IMR-90 (cell line): ENCODE results near the gene DNAH6. TPM values are rescaled to one million over a fixed set of nuclear protein-coding genes. Genes with fewer than 3 reads are reported as not detected.

Source experiments
- ATAC-seq: fragments of 200-7000 bp; cut with Tn5 transposase; 2 replicates; pipeline ENCODE4 v1.9.1; 2020; ENCODE audit warnings: low read depth, mild to moderate bottlenecking, moderate library complexity
- BruUV-seq: library from RNA; stranded (reverse); fragments of 400-500 nt; replicated peaks from 2 replicates; lab custom pipeline; 2021; lab: Mats Ljungman, UMichigan
- CTCF ChIA-PET: fragments of 300-600 bp; formaldehyde crosslinking; extraction: SDS; loops from one replicate; lab custom pipeline; 2021; ENCODE audit warnings: antibody characterized with exemption; lab: Yijun Ruan, JAX
- POLR2A ChIA-PET: fragments of 300-600 bp; sonication (Branson Sonifier 250); formaldehyde crosslinking; loops from one replicate; lab custom pipeline; 2022; ENCODE audit warnings: antibody characterized with exemption; ENCODE audit not compliant: unreplicated experiment; lab: Charles Lee
- DNase-seq: peaks from one replicate; pipeline ENCODE4 v3.0.0; 2013
- H2AFZ ChIP-seq: replicated peaks from 2 replicates; pipeline ENCODE3; 2013; ENCODE audit warnings: low read length, mild to moderate bottlenecking; ENCODE audit not compliant: poor library complexity
- H2AK5ac ChIP-seq: 2 replicates; pipeline ENCODE4 v1.6.1; 2013; ENCODE audit warnings: low read depth, low read length, inconsistent platforms
- H2AK9ac ChIP-seq: replicated peaks from 2 replicates; pipeline ENCODE3; 2013; ENCODE audit warnings: mild to moderate bottlenecking, low read depth, low read length, moderate library complexity; ENCODE audit not compliant: poor library complexity
- H2BK120ac ChIP-seq: 2 replicates; pipeline ENCODE4 v1.6.1; 2013; ENCODE audit warnings: low read depth, low read length, inconsistent platforms
- H2BK15ac ChIP-seq: 3 replicates; pipeline ENCODE4 v1.6.1; 2013; ENCODE audit warnings: low read depth, low read length, inconsistent platforms
- H2BK20ac ChIP-seq: 2 replicates; pipeline ENCODE4 v1.6.1; 2013; ENCODE audit warnings: low read depth, mild to moderate bottlenecking, inconsistent platforms, low read length, moderate library complexity
- H2BK5ac ChIP-seq: 2 replicates; pipeline ENCODE4 v1.6.1; 2013; ENCODE audit warnings: mild to moderate bottlenecking, low read depth, low read length, inconsistent platforms; ENCODE audit not compliant: poor library complexity, severe bottlenecking
- H3K14ac ChIP-seq: replicated peaks from 2 replicates; pipeline ENCODE4 v1.6.1; 2013; ENCODE audit warnings: low read depth, low read length, inconsistent platforms
- H3K18ac ChIP-seq: 2 replicates; pipeline ENCODE4 v1.6.1; 2013; ENCODE audit warnings: low read depth, low read length, control low read depth
- H3K23ac ChIP-seq: 2 replicates; pipeline ENCODE4 v1.6.1; 2013; ENCODE audit warnings: low read depth, low read length, inconsistent platforms
- H3K27ac ChIP-seq: 2 replicates; pipeline ENCODE4 v1.5.1; 2013; ENCODE audit warnings: mild to moderate bottlenecking, control low read depth, low read length; ENCODE audit not compliant: insufficient read depth
- H3K27me3 ChIP-seq: 2 replicates; pipeline ENCODE4 v1.6.1; 2013; ENCODE audit warnings: low read length; ENCODE audit not compliant: control insufficient read depth, insufficient read depth
- H3K36me3 ChIP-seq: 2 replicates; pipeline ENCODE4 v1.6.1; 2013; ENCODE audit warnings: low read length, mixed read lengths; ENCODE audit not compliant: control insufficient read depth, insufficient read depth
- H3K4ac ChIP-seq: 2 replicates; pipeline ENCODE4 v1.6.1; 2013; ENCODE audit warnings: low read depth, low read length, inconsistent platforms
- H3K4me1 ChIP-seq: 2 replicates; pipeline ENCODE4 v1.6.1; 2013; ENCODE audit warnings: low read length, mixed read lengths; ENCODE audit not compliant: control insufficient read depth, insufficient read depth
- H3K4me2 ChIP-seq: 2 replicates; pipeline ENCODE4 v1.6.1; 2013; ENCODE audit warnings: low read depth, mild to moderate bottlenecking, control low read depth, low read length, moderate library complexity
- H3K4me3 ChIP-seq: 2 replicates; pipeline ENCODE4 v1.5.1; 2013; ENCODE audit warnings: low read depth, mild to moderate bottlenecking, control low read depth, low read length, moderate library complexity; ENCODE audit not compliant: insufficient read depth
- H3K56ac ChIP-seq: 2 replicates; pipeline ENCODE4 v1.6.1; 2013; ENCODE audit warnings: low read length, inconsistent platforms; ENCODE audit not compliant: insufficient read depth; ENCODE audit errors: extremely low read depth
- H3K79me1 ChIP-seq, 2 experiments: 2 replicates each; pipeline ENCODE4 v1.6.1; 2013; ENCODE audit warnings: low read length in 2 of 2, inconsistent platforms in 1 of 2, low read depth in 1 of 2
- H3K9ac ChIP-seq: 2 replicates; pipeline ENCODE4 v1.6.1; 2013; ENCODE audit warnings: low read depth, low read length, control low read depth
- H3K9me1 ChIP-seq: 2 replicates; pipeline ENCODE4 v1.6.1; 2013; ENCODE audit warnings: low read length, inconsistent platforms; ENCODE audit not compliant: insufficient read depth
- H3K9me3 ChIP-seq: 2 replicates; pipeline ENCODE4 v1.6.1; 2013; ENCODE audit warnings: low read length; ENCODE audit not compliant: control insufficient read depth, insufficient read depth
- H4K20me1 ChIP-seq: 2 replicates; pipeline ENCODE4 v1.6.1; 2013; ENCODE audit warnings: low read length, inconsistent platforms; ENCODE audit not compliant: insufficient read depth
- H4K5ac ChIP-seq: 2 replicates; pipeline ENCODE4 v1.6.1; 2013; ENCODE audit warnings: mild to moderate bottlenecking, low read depth, low read length, control low read depth
- H4K8ac ChIP-seq, 2 experiments: 2 replicates each; pipeline ENCODE4 v1.6.1; 2013; ENCODE audit warnings: low read depth in 2 of 2, low read length in 2 of 2, control low read depth in 1 of 2, inconsistent platforms in 1 of 2
- H4K91ac ChIP-seq: 2 replicates; pipeline ENCODE4 v1.6.1; 2013; ENCODE audit warnings: low read depth, low read length, inconsistent platforms; ENCODE audit not compliant: insufficient read depth
- BHLHE40 ChIP-seq: fragments of 150-350 bp; IDR thresholded peaks from 2 replicates; pipeline ENCODE4 v1.6.1; 2016; ENCODE audit warnings: mild to moderate bottlenecking, low read depth, low read length
- CEBPB ChIP-seq: IDR thresholded peaks from 2 replicates; pipeline ENCODE4 v1.6.1; 2012; ENCODE audit warnings: low read depth, low read length, improper control_type of control experiment
- CHD1 ChIP-seq: IDR thresholded peaks from 2 replicates; pipeline ENCODE4 v1.6.1; 2012; ENCODE audit warnings: low read depth, low read length, improper control_type of control experiment
- ELK1 ChIP-seq: fragments of 150-350 bp; IDR thresholded peaks from 2 replicates; pipeline ENCODE4 v1.6.1; 2016; ENCODE audit warnings: low read depth, mild to moderate bottlenecking, low read length, moderate library complexity, borderline replicate concordance
- MAFK ChIP-seq: IDR thresholded peaks from 2 replicates; pipeline ENCODE4 v1.6.1; 2012; ENCODE audit warnings: low read depth, low read length, improper control_type of control experiment
- MAZ ChIP-seq: IDR thresholded peaks from 2 replicates; pipeline ENCODE4 v1.6.1; 2012; ENCODE audit warnings: low read depth, mild to moderate bottlenecking, low read length, improper control_type of control experiment, moderate library complexity, borderline replicate concordance
- MXI1 ChIP-seq: IDR thresholded peaks from 2 replicates; pipeline ENCODE4 v1.6.1; 2012; ENCODE audit warnings: low read depth, mild to moderate bottlenecking, low read length, moderate library complexity, borderline replicate concordance
- NFE2L2 ChIP-seq: fragments of 150-350 bp; IDR thresholded peaks from 2 replicates; pipeline ENCODE4 v1.6.1; 2016; ENCODE audit warnings: low read depth, mild to moderate bottlenecking, low read length
- POLR2A ChIP-seq: IDR thresholded peaks from 2 replicates; pipeline ENCODE4 v1.6.1; 2012; ENCODE audit warnings: mild to moderate bottlenecking, low read depth, low read length
- RAD21 ChIP-seq: IDR thresholded peaks from 2 replicates; pipeline ENCODE4 v1.6.1; 2012; ENCODE audit warnings: low read length, improper control_type of control experiment
- RCOR1 ChIP-seq: IDR thresholded peaks from 2 replicates; pipeline ENCODE4 v1.6.1; 2012; ENCODE audit warnings: mild to moderate bottlenecking, low read length, improper control_type of control experiment; ENCODE audit not compliant: insufficient replicate concordance
- RFX5 ChIP-seq: IDR thresholded peaks from 2 replicates; pipeline ENCODE4 v1.8.0; 2012; ENCODE audit warnings: low read depth, mild to moderate bottlenecking, low read length, moderate library complexity
- SMC3 ChIP-seq: fragments of 150-350 bp; IDR thresholded peaks from 2 replicates; pipeline ENCODE4 v1.6.1; 2016; ENCODE audit warnings: low read depth, mild to moderate bottlenecking, antibody characterized with exemption, low read length, moderate library complexity
- WGBS, 2 experiments: methylation state at CpG; one replicate each; pipeline versions ENCODE4 v1.1.5 to v1.1.7; 2013; ENCODE audit warnings: missing lambda C conversion rate in 2 of 2; ENCODE audit not compliant: insufficient read length in 1 of 2; ENCODE audit errors: extremely low coverage in 2 of 2; 5-methylcytosine and 5-hydroxymethylcytosine counted together
- dilution Hi-C: fragments of 300-500 bp; cut with HindIII; formaldehyde crosslinking; loops from one replicate; pipeline ENCODE4 v1.14.3; 2018; ENCODE audit warnings: low sequenced_read_pairs; ENCODE audit not compliant: unreplicated experiment
- in situ Hi-C: fragments of 300-500 bp; cut with MboI; formaldehyde crosslinking; loops from 3 replicates; pipeline ENCODE4 v1.14.3; 2019; ENCODE audit warnings: low sequenced_read_pairs, inconsistent platforms, mixed read lengths
- intact Hi-C: fragments of 100-400 bp; cut with micrococcal nuclease; formaldehyde crosslinking; loops from 2 replicates; pipeline ENCODE4 v1.10.0; 2022
- polyA plus RNA-seq, 3 experiments: library from polyadenylated mRNA; depleted of rRNA; stranded (reverse); fragments of >200 nt; gene quantifications; 2 replicates each; pipeline ENCODE4 v1.2.3, GENCODE V29; 2012; ENCODE audit warnings: low replicate concordance in 1 of 3
- total RNA-seq: library from RNA; depleted of rRNA; stranded (reverse); fragments of >200 nt; gene quantifications from 2 replicates; pipeline ENCODE4 v1.2.3, GENCODE V29; 2012
- TF ChIP-seq, protein P1 (sequence below): fragments of 150-350 bp; IDR thresholded peaks from 2 replicates; pipeline ENCODE4 v1.6.1; 2017; ENCODE audit warnings: mild to moderate bottlenecking, antibody characterized with exemption, low read length, low read depth
- TF ChIP-seq, protein P2 (sequence below): conservative IDR thresholded peaks from 2 replicates; pipeline ENCODE4 v1.5.1; 2012; ENCODE audit warnings: mild to moderate bottlenecking, low read depth, low read length, improper control_type of control experiment

DNAH6 gene
- total and polyA plus RNA-seq, 2 of the 4 experiments (the other 2 are of a cell fraction) = under 0.01 to 0.07 TPM

DNA sequence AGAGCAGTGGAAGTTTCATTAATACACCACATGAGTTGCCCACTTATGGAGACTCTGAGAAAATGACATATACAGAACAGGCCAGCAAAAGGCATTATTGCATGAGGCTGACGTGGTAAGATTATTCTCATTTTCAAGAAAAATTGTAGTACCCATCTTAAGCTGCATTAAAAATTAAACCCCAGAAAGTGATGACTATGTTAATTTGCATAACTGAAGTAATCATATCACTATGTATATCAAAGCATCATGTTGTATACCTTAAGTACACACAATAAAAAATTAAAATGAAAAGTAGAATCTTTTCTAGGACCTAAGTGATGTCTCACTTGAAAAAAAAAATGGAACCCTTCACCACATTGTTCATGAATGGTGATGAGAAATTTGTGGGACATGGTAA is 32.0 kb downstream of the DNAH6 start:
- H3K79me1 ChIP-seq = no peaks in the 10 kb centered on the region
- no peak overlapping the region for H3K56ac ChIP-seq
- WGBS, 2 experiments = no CpG with 5 or more reads among the region's 1 CpG
- dilution Hi-C loops (no loop called here), in situ Hi-C loops (no loop called here), intact Hi-C loops (no loop called here)
- ChIA-PET CTCF (no interaction called here), POLR2A (no interaction called here)
- no peak overlapping the region for H3K4ac ChIP-seq
- H3K27ac ChIP-seq = no peak overlapping the region
- TF ChIP-seq, protein P1, sequence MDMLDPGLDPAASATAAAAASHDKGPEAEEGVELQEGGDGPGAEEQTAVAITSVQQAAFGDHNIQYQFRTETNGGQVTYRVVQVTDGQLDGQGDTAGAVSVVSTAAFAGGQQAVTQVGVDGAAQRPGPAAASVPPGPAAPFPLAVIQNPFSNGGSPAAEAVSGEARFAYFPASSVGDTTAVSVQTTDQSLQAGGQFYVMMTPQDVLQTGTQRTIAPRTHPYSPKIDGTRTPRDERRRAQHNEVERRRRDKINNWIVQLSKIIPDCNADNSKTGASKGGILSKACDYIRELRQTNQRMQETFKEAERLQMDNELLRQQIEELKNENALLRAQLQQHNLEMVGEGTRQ = no peak
- TF ChIP-seq MAZ (no peak), RAD21 (no peak), RCOR1 (no peak), BHLHE40 (no peak), ELK1 (no peak), SMC3 (no peak), CHD1 (no peak), POLR2A (no peak), MAFK (no peak), NFE2L2 (no peak), RFX5 (no peak), CEBPB (no peak), MXI1 (no peak)
- TF ChIP-seq, protein P2, sequence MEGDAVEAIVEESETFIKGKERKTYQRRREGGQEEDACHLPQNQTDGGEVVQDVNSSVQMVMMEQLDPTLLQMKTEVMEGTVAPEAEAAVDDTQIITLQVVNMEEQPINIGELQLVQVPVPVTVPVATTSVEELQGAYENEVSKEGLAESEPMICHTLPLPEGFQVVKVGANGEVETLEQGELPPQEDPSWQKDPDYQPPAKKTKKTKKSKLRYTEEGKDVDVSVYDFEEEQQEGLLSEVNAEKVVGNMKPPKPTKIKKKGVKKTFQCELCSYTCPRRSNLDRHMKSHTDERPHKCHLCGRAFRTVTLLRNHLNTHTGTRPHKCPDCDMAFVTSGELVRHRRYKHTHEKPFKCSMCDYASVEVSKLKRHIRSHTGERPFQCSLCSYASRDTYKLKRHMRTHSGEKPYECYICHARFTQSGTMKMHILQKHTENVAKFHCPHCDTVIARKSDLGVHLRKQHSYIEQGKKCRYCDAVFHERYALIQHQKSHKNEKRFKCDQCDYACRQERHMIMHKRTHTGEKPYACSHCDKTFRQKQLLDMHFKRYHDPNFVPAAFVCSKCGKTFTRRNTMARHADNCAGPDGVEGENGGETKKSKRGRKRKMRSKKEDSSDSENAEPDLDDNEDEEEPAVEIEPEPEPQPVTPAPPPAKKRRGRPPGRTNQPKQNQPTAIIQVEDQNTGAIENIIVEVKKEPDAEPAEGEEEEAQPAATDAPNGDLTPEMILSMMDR = no peak
- H3K9me1 ChIP-seq = no peaks in the 10 kb centered on the region
- no peak overlapping the region for H4K5ac ChIP-seq
- H2BK5ac ChIP-seq = no peak overlapping the region
- no peaks in the 10 kb centered on the region for H3K4me1 ChIP-seq
- no peak overlapping the region for H2AFZ ChIP-seq
- no peak overlapping the region for H3K18ac ChIP-seq
- no peak overlapping the region for H3K9ac ChIP-seq
- ATAC-seq (no peak), DNase-seq (no peak)
- no TSS peak for BruUV-seq
- H3K4me3 ChIP-seq = no peak overlapping the region
- no peaks in the 10 kb centered on the region for H3K36me3 ChIP-seq
- no peak overlapping the region for H3K14ac ChIP-seq
- no peak overlapping the region for H2AK9ac ChIP-seq
- H4K20me1 ChIP-seq = no peaks in the 10 kb centered on the region
- no peak overlapping the region for H2BK20ac ChIP-seq
- no peak overlapping the region for H2BK120ac ChIP-seq
- H3K27me3 ChIP-seq = peaks cover 3% of the 10 kb centered on the region; the same call in 1 of the 2 replicates
- no peak overlapping the region for H2AK5ac ChIP-seq
- no peak overlapping the region for H3K4me2 ChIP-seq
- H2BK15ac ChIP-seq = no peak overlapping the region
- no peaks in the 10 kb centered on the region for H3K9me3 ChIP-seq
- no peak overlapping the region for H4K91ac ChIP-seq
- no peak overlapping the region for H3K23ac ChIP-seq
- no peak overlapping the region for H4K8ac ChIP-seq
